Measurements from ENCODE around the gene MRTFA.

MRTFA gene

GRCh38 chr22:40428796-40429195 lies 207.7 kb downstream of the MRTFA start:
- no peak overlapping the region for H3K27ac ChIP-seq (ENCODE audit: low read depth, low read length)
- no peaks in the 10 kb centered on the region for H3K4me1 ChIP-seq (ENCODE audit: control insufficient read depth, insufficient read depth, low read length, unreplicated experiment)
- H3K79me2 ChIP-seq (ENCODE audit: control insufficient read depth, insufficient read depth, low read length, unreplicated experiment) = no peaks in the 10 kb centered on the region
- H3K36me3 ChIP-seq (ENCODE audit: insufficient read depth, low read length) = no peaks in the 10 kb centered on the region
- H3K27me3 ChIP-seq (ENCODE audit: insufficient read depth, low read length) = no peaks in the 10 kb centered on the region
- H2AFZ ChIP-seq (ENCODE audit: low read length, unreplicated experiment) = no peak overlapping the region
- H3K4me3 ChIP-seq (ENCODE audit: low read depth, low read length) = no peak overlapping the region

- no peak overlapping the region for H3K4me3 ChIP-seq (ENCODE audit: low read depth, low read length)
- no peaks in the 10 kb centered on the region for H3K36me3 ChIP-seq (ENCODE audit: insufficient read depth, low read length)
These were observed 209.8 kb downstream of the MRTFA start for GRCh38 chr22:40426594-40427333.

GRCh38 chr22:40425082-40425481 lies 211.4 kb downstream of the MRTFA start:
- Histone ChIP-seq H3K27me3 (ENCODE audit: insufficient read depth, low read length) (no peaks in the 10 kb centered on the region), H3K36me3 (ENCODE audit: insufficient read depth, low read length) (no peaks in the 10 kb centered on the region), H3K79me2 (ENCODE audit: control insufficient read depth, insufficient read depth, low read length, unreplicated experiment) (no peaks in the 10 kb centered on the region)

More at GRCh38 chr22:40426594-40427333, 209.8 kb downstream of the MRTFA start:
- Histone ChIP-seq H2AFZ (ENCODE audit: low read length, unreplicated experiment) (no peak overlapping the region), H3K4me1 (ENCODE audit: control insufficient read depth, insufficient read depth, low read length, unreplicated experiment) (no peaks in the 10 kb centered on the region), H3K27ac (ENCODE audit: low read depth, low read length) (no peak overlapping the region), H3K79me2 (ENCODE audit: control insufficient read depth, insufficient read depth, low read length, unreplicated experiment) (no peaks in the 10 kb centered on the region), H3K27me3 (ENCODE audit: insufficient read depth, low read length) (no peaks in the 10 kb centered on the region)

GRCh38 chr22:40423882-40424640 lies 212.5 kb downstream of the MRTFA start:
- no peaks in the 10 kb centered on the region for H3K36me3 ChIP-seq (ENCODE audit: insufficient read depth, low read length)
- no peaks in the 10 kb centered on the region for H3K79me2 ChIP-seq (ENCODE audit: control insufficient read depth, insufficient read depth, low read length, unreplicated experiment)
- no peaks in the 10 kb centered on the region for H3K27me3 ChIP-seq (ENCODE audit: insufficient read depth, low read length)
- no peaks in the 10 kb centered on the region for H3K4me1 ChIP-seq (ENCODE audit: control insufficient read depth, insufficient read depth, low read length, unreplicated experiment)
- H2AFZ ChIP-seq (ENCODE audit: low read length, unreplicated experiment) = no peak overlapping the region
- H3K4me3 ChIP-seq (ENCODE audit: low read depth, low read length) = no peak overlapping the region
- H3K27ac ChIP-seq (ENCODE audit: low read depth, low read length) = no peak overlapping the region

More at GRCh38 chr22:40425082-40425481, 211.4 kb downstream of the MRTFA start:
- no peak overlapping the region for H3K4me3 ChIP-seq (ENCODE audit: low read depth, low read length)
- no peaks in the 10 kb centered on the region for H3K4me1 ChIP-seq (ENCODE audit: control insufficient read depth, insufficient read depth, low read length, unreplicated experiment)
- H3K27ac ChIP-seq (ENCODE audit: low read depth, low read length) = no peak overlapping the region
- no peak overlapping the region for H2AFZ ChIP-seq (ENCODE audit: low read length, unreplicated experiment)

- H3K36me3 ChIP-seq (ENCODE audit: insufficient read depth, low read length) = no peaks in the 10 kb centered on the region
- no peaks in the 10 kb centered on the region for H3K4me1 ChIP-seq (ENCODE audit: control insufficient read depth, insufficient read depth, low read length, unreplicated experiment)
- no peak overlapping the region for H3K4me3 ChIP-seq (ENCODE audit: low read depth, low read length)
- H3K27me3 ChIP-seq (ENCODE audit: insufficient read depth, low read length) = no peaks in the 10 kb centered on the region
- H2AFZ ChIP-seq (ENCODE audit: low read length, unreplicated experiment) = no peak overlapping the region
- no peaks in the 10 kb centered on the region for H3K79me2 ChIP-seq (ENCODE audit: control insufficient read depth, insufficient read depth, low read length, unreplicated experiment)
- H3K27ac ChIP-seq (ENCODE audit: low read depth, low read length) = no peak overlapping the region
These were observed 213.2 kb downstream of the MRTFA start for GRCh38 chr22:40423310-40423688.

GRCh38 chr22:40422558-40423309 lies 213.8 kb downstream of the MRTFA start:
- Histone ChIP-seq H3K36me3 (ENCODE audit: insufficient read depth, low read length) (no peaks in the 10 kb centered on the region), H3K27ac (ENCODE audit: low read depth, low read length) (no peak overlapping the region), H2AFZ (ENCODE audit: low read length, unreplicated experiment) (no peak overlapping the region), H3K27me3 (ENCODE audit: insufficient read depth, low read length) (no peaks in the 10 kb centered on the region), H3K79me2 (ENCODE audit: control insufficient read depth, insufficient read depth, low read length, unreplicated experiment) (no peaks in the 10 kb centered on the region), H3K4me3 (ENCODE audit: low read depth, low read length) (no peak overlapping the region), H3K4me1 (ENCODE audit: control insufficient read depth, insufficient read depth, low read length, unreplicated experiment) (no peaks in the 10 kb centered on the region)

- no peaks in the 10 kb centered on the region for H3K4me1 ChIP-seq (ENCODE audit: control insufficient read depth, insufficient read depth, low read length, unreplicated experiment)
- no peak overlapping the region for H2AFZ ChIP-seq (ENCODE audit: low read length, unreplicated experiment)
- H3K79me2 ChIP-seq (ENCODE audit: control insufficient read depth, insufficient read depth, low read length, unreplicated experiment) = no peaks in the 10 kb centered on the region
- no peaks in the 10 kb centered on the region for H3K36me3 ChIP-seq (ENCODE audit: insufficient read depth, low read length)
- no peak overlapping the region for H3K4me3 ChIP-seq (ENCODE audit: low read depth, low read length)
- H3K27ac ChIP-seq (ENCODE audit: low read depth, low read length) = no peak overlapping the region
- H3K27me3 ChIP-seq (ENCODE audit: insufficient read depth, low read length) = no peaks in the 10 kb centered on the region
These were observed 214.6 kb downstream of the MRTFA start for GRCh38 chr22:40421941-40422340.

GRCh38 chr22:40421082-40421350 lies 215.5 kb downstream of the MRTFA start:
- Histone ChIP-seq H3K27ac (ENCODE audit: low read depth, low read length) (no peak overlapping the region), H2AFZ (ENCODE audit: low read length, unreplicated experiment) (no peak overlapping the region), H3K4me3 (ENCODE audit: low read depth, low read length) (no peak overlapping the region), H3K36me3 (ENCODE audit: insufficient read depth, low read length) (no peaks in the 10 kb centered on the region), H3K4me1 (ENCODE audit: control insufficient read depth, insufficient read depth, low read length, unreplicated experiment) (no peaks in the 10 kb centered on the region), H3K27me3 (ENCODE audit: insufficient read depth, low read length) (no peaks in the 10 kb centered on the region), H3K79me2 (ENCODE audit: control insufficient read depth, insufficient read depth, low read length, unreplicated experiment) (no peaks in the 10 kb centered on the region)

GRCh38 chr22:40420341-40421081 lies 216.0 kb downstream of the MRTFA start:
- Histone ChIP-seq H3K4me1 (ENCODE audit: control insufficient read depth, insufficient read depth, low read length, unreplicated experiment) (no peaks in the 10 kb centered on the region), H3K27ac (ENCODE audit: low read depth, low read length) (no peak overlapping the region), H3K27me3 (ENCODE audit: insufficient read depth, low read length) (no peaks in the 10 kb centered on the region), H3K4me3 (ENCODE audit: low read depth, low read length) (no peak overlapping the region), H2AFZ (ENCODE audit: low read length, unreplicated experiment) (no peak overlapping the region), H3K79me2 (ENCODE audit: control insufficient read depth, insufficient read depth, low read length, unreplicated experiment) (no peaks in the 10 kb centered on the region), H3K36me3 (ENCODE audit: insufficient read depth, low read length) (no peaks in the 10 kb centered on the region)

- H3K27ac ChIP-seq (ENCODE audit: low read depth, low read length) = no peak overlapping the region
- no peaks in the 10 kb centered on the region for H3K36me3 ChIP-seq (ENCODE audit: insufficient read depth, low read length)
- no peaks in the 10 kb centered on the region for H3K27me3 ChIP-seq (ENCODE audit: insufficient read depth, low read length)
- H3K79me2 ChIP-seq (ENCODE audit: control insufficient read depth, insufficient read depth, low read length, unreplicated experiment) = no peaks in the 10 kb centered on the region
- no peaks in the 10 kb centered on the region for H3K4me1 ChIP-seq (ENCODE audit: control insufficient read depth, insufficient read depth, low read length, unreplicated experiment)
- H3K4me3 ChIP-seq (ENCODE audit: low read depth, low read length) = no peak overlapping the region
- no peak overlapping the region for H2AFZ ChIP-seq (ENCODE audit: low read length, unreplicated experiment)
These were observed 216.8 kb downstream of the MRTFA start for GRCh38 chr22:40419718-40420117.

Data from ACC112 (cell line).